Hematopoietic multipotent progenitor cell treated with erythropoietin and hydrocortisone succinate and interleukin-3 and kit ligand, for 15 days (in vitro differentiated cells): ENCODE measurements around the gene CHCHD4.
A peak's percentile ranks its signal among the peaks of the same experiment; 100 is the strongest.

Experiments used
- DNase-seq: peaks from one replicate; pipeline ENCODE4 v3.0.0-alpha.2; 2015; ENCODE audit warnings: low spot score

The CHCHD4 gene

GRCh38 chr3:14150078-14150477 lies 25.4 kb upstream of the CHCHD4 start:
- no peak for DNase-seq

- no peak for DNase-seq
Observed at GRCh38 chr3:14148041-14148985, 23.6 kb upstream of the CHCHD4 start.

GRCh38 chr3:14147617-14148016 lies 22.9 kb upstream of the CHCHD4 start:
- no peak for DNase-seq

- no peak for DNase-seq
Observed at GRCh38 chr3:14147066-14147435, 22.4 kb upstream of the CHCHD4 start.

DNA sequence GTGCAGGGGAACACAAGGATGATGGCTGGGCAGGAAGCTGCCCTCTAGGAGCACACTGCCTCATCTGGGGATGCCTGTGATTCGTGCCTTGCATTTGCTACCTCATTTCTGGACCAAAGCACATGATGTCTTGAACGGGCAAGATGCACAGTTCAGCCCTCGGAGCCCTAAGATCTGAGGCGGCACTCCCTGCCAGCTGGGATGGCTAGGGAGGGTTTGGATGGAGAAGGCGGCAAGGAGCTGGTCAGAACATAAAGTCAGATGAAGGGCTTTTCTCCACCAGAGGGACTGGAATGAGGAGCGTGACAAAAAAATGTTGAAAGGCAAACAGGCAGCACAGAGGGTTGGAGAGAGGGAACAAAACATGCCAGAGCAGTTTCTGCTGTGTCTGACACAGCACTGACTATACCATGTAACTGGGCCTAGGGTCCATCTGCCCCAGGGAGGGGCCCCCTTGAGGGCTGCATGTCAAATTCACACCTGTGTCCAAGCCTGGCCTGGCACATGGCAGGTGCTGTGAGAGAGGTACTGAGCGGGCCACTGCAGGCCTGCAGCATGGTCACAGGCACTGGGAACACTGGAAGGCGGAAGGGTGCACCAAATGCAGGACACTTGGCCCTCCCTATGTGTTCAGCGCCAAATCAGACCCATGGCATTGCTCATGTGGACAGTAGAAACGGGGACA lies 21.9 kb upstream of the CHCHD4 start:
- no peak for DNase-seq

GRCh38 chr3:14145670-14146380 lies 21.2 kb upstream of the CHCHD4 start:
- no peak for DNase-seq

DNA sequence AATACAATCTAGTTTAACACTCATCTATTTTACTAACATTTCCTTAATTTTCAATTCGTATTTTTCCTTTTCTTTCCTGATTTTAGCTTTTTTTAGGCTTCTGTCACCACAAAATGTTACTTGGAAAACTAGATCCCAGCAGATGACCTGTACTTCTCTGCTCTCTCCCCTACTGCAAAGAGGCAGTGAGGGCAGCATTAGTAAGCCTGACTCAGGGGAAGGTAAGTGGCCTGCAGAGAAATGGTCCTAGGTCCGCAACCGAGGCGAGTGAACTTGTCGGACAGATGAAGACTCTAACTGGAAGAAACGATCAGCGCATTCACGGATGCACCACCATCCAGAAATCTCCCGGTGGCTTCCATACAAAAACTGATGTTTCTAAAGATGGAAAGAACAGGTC lies 20.6 kb upstream of the CHCHD4 start:
- no peak for DNase-seq

GRCh38 chr3:14144423-14145075 lies 19.9 kb upstream of the CHCHD4 start:
- DNase-seq = peak; percentile 35

DNA sequence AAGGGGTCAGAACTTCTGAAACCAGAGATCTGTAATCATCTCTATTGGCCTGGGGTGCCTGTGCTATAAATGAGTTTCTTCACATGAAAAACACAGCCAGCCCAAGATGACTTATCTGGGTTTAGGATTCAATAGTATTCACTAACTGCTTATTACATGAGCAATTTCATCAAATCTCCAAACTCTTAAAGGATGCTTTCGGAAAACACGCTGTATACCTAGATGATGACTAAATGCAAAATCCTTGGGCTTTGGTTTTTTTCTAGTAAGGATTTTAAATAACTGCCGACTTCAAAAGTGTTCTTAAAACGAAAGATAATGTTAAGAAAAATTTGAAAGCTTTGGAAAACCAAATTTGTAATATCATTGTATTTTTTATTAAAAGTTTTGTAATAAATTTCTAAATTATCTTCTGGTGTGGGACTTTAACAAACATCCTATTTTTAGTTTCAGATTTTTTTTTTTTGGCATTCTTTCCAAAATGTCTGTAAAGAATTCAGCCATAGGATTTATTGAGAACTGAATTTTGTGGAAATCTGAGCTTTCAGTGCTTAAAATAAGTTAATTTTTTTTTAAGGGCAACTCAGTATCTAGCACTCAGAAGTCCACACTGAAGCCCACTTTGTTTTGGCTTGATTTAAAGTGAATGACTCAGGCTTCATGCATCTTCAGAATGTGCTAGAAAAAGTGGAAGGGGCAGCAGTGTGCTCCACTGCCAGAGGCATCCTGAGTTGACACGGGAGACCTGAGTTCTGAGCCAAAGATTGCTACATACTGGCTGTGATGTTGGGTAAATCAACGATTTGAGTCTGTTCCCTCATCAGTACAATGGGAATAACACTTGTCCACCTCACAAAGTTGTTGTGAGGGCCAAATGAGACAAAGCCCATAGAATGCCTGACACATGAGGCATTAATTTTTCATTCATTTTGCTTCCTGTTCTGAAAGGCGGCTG lies 18.9 kb upstream of the CHCHD4 start:
- DNase-seq = no peak

GRCh38 chr3:14142567-14143270 lies 18.0 kb upstream of the CHCHD4 start:
- no peak for DNase-seq

- no peak for DNase-seq
Observed at GRCh38 chr3:14141602-14142341, 17.1 kb upstream of the CHCHD4 start.

DNA sequence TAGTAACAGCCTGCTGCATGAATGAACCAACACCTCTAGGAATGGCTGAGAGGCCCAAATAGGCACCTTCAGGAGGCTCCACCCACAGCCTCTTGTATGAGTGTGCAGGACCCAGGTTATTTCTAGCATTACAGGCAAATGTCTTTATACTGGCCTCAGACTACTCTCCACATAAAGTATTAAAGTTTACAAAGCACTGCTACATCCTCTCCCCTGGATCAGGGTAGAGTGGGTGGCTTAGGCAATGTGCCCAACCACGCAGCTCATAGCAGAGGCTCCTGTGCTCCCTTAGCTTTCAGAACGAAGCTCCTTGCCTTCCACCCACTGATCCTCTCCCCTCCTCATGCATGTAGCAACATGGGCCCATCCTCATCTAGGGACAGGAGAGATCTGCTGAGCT lies 16.5 kb upstream of the CHCHD4 start:
- no peak for DNase-seq

GRCh38 chr3:14140668-14141067 lies 16.0 kb upstream of the CHCHD4 start:
- DNase-seq = no peak

- no peak for DNase-seq
Observed at GRCh38 chr3:14139771-14140170, 15.1 kb upstream of the CHCHD4 start.

GRCh38 chr3:14138878-14139655 lies 14.4 kb upstream of the CHCHD4 start:
- no peak for DNase-seq

DNA sequence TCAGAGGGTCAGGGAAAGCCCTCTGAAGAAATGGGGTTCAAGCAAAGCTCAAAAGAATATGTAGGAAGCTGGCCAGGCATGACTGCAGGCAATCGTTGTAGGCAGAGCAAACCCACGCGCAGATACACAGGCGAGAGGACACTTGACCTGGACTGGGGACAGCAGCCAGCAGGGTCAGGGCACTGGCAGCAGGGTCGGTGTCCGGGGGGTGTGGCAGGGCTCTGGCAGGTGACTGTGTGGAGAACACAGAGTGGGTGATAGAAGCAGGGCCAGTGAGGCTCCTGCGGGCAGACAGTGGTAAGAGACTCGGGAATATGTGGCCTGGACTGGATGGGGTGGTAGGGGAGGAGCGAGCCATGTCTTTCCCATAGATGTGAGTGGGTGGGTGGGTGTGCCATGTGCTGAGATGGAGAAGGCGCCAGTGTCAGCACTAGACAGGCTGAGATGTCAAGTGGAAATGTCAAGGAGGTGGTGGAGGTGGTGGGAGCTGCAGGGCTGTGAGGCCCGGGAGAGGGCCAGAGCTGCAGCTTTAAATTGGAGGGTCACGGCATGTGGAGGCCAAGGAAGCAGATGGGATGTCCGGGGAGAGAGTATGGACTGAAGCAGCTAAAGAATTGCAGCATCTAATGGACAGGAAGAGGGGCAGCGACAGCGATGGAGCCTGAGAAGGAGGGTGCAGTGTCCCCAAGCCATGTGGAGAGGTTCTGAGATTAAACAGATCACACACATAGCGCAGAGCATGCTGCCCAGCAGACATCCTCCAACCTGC lies 13.6 kb upstream of the CHCHD4 start:
- DNase-seq = no peak

GRCh38 chr3:14137445-14137844 lies 12.8 kb upstream of the CHCHD4 start:
- DNase-seq = no peak

GRCh38 chr3:14137004-14137403 lies 12.3 kb upstream of the CHCHD4 start:
- peak; percentile 18 for DNase-seq
